AG09319 (cell line): ENCODE data around the gene UMOD.

ENCODE experiments used
- DNase-seq: peaks from one replicate; pipeline ENCODE4 v3.0.0-alpha.2; 2010; ENCODE audit warnings: low read depth; ENCODE audit errors: extremely low read depth
- TF ChIP-seq, protein P1 (sequence below): IDR thresholded peaks from 2 replicates; pipeline ENCODE4 v1.5.1; 2011; ENCODE audit warnings: low read depth, mild to moderate bottlenecking, inconsistent platforms, low read length, moderate library complexity

Gene UMOD

DNA sequence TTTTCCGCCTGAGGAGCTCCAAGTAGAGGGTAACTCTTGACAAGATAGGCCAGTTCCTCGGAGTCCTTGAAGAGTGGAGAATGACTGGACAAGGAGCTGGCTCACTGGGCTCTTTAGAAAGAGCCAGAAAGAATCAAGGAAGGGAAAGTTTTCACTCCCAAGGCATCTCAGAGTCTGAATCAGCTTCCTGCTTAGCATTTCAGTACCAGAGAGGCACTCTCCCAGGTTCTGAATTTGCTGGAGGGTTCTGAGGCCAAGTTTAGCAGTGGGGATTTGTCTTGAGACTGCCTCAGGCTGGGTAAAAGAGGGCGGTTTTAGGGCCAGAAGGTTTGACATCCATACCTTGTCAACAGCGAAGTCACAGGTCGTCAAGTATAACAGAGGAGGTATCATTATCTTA is 50.7 kb downstream of the UMOD start:
- TF ChIP-seq, protein P1, sequence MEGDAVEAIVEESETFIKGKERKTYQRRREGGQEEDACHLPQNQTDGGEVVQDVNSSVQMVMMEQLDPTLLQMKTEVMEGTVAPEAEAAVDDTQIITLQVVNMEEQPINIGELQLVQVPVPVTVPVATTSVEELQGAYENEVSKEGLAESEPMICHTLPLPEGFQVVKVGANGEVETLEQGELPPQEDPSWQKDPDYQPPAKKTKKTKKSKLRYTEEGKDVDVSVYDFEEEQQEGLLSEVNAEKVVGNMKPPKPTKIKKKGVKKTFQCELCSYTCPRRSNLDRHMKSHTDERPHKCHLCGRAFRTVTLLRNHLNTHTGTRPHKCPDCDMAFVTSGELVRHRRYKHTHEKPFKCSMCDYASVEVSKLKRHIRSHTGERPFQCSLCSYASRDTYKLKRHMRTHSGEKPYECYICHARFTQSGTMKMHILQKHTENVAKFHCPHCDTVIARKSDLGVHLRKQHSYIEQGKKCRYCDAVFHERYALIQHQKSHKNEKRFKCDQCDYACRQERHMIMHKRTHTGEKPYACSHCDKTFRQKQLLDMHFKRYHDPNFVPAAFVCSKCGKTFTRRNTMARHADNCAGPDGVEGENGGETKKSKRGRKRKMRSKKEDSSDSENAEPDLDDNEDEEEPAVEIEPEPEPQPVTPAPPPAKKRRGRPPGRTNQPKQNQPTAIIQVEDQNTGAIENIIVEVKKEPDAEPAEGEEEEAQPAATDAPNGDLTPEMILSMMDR: no peak
- no peak for DNase-seq

DNA sequence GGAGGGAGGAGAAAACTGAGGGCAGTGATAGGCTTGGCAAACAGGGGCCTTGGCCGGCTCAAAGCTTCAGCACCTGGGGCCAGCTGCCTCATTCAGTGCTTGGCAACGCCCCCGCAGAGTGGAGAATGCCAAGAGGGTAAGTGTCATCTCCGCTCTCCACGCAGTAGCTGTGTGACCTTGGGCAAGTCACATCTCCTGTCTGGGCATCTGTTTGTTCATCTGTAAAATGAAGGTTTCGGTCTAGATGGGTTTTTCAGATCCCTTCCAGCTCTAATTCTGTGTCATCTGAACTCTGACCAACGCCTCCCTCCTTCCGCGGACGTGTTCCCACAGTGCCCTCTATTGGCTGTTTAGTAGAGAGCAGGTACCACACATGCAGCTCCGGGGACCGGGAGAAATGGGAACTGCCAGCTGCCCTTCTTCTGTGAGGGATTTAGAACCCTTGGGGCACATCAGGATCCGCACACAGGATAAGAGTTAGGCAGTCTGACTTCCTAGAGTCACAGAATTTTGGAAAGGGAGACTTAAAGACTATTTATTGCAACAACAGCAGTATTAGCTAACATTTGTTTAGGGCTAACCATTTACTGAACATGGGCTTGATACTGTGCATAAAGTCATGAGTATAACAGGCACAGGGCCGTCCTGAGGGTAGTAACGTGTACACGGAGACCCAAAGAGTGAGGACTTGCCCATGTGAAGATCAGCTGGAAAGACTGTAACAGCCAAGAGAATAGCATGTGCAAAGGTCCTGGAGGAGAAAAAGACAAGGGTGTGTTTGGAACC is 52.0 kb downstream of the UMOD start:
- TF ChIP-seq, protein P1: peak; percentile 76
- DNase-seq: peak; percentile 5

DNA sequence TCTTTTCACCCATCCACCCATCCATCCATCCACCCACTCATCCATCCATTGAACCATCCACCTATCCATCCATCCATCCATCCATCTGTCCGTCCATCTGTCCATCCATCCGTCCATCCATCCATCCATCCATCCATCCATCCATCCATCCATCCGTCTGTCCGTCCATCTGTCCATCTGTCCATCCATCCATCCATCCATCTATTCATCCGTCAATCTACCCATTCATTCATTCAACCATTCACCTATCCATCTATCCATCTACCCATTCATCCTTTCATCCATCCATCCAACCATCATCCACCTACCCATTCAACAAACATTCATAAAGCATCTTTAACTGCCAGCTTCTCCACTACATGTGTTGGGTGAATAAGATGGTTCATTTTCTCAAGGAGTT is 54.1 kb downstream of the UMOD start:
- TF ChIP-seq, protein P1: no peak
- DNase-seq: no peak

DNA sequence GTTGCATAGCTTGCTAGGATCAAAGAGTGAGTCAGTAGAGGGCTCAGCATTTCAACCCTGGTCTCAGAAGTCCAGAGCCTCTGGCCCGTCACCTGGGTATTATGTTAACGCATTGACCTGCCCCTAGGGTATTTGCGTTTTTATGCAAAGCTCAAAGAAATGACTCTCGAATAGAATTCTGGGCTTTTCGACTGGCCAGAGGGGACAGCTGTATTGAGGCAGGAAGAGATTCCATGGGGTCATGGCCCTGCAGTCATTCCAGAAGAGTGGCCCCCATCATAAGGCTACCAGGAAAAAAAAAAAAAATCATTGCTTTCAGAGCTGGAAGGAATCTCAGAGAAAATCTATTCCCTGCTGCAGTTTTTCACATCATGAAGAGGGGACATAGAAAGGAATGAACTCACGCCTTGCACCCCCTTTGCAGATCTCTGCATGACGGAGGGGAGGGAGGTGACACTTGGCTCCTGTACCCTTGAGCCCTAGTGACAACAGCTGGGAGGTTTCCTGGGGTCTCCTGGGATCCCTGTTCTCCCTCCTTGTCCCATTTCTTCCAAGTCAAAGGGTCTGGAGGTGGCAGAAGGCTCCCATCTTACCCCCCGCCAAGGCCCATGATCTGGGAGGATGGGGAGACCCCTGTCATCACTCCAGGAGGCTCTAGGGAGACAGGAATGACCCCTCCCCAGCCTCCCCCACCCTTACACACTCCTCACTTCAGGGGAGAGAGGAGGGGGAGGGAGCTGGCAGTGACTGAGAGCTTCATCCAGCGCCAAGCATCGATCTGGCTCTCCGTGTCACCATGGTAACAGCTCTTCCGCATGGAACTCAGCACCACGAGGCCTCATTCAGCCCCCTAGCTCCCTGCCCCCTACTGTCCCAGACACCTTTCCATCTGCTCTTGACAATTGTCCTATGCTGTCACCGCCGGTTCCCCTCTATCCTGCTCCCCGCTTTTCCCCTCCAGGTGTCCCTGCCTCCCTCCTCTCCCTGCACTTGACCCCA is 61.0 kb downstream of the UMOD start:
- TF ChIP-seq, protein P1: no peak
- no peak for DNase-seq

DNA sequence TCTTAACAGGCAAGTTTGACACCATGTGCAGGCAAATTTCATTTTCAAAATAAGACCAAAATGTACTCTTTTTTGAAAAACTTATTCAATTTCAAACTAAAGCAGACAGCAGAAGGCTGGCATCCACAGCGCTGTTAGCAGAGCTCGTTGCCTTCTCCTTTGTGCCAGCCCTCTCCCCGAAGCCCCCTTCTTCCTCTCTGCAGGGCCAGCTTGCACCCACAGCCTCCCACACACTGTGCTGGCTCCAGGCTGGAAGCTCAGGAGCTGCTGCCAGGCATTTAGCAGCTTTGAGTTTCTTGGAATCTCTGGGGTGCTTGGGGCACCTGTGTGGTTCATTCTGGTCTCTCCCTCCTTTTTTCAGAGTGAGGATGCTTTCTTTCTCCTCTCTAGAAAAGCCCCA is 62.9 kb downstream of the UMOD start:
- DNase-seq: no peak
- TF ChIP-seq, protein P1: no peak

DNA sequence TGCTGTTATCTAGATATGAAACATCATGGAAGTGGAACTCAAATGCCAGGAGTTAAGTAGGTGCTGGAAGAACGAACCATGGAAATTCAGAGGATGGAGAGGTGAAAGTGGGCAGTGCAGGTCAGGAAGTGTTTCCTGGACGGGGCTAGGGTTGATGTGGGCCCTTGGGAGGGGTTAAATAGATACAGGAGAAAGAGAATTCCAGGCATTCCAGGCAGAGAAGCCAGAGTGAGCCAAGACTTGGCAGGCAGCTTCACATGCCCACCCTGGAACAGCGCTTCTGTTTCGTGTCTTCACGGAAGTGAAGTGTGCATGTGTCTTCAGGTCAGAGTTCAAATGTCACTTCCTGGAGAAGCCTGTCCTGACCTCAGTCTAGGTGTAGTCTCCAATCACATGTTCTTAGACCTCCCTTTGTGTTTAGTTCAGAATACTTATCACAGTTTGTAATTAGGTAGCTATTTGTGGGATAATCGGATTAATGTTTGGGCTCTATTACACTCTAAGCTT is 66.5 kb downstream of the UMOD start:
- no peak for DNase-seq
- TF ChIP-seq, protein P1: no peak
